ENCODE results near the gene TFDP1. TPM values are rescaled to one million over a fixed set of nuclear protein-coding genes. Genes with fewer than 3 reads are reported as not detected.

TFDP1 gene
- total RNA-seq, 1 donor from 2014 or later = 49.4 TPM

GRCh38 chr13:113589251-113589960, 4.9 kb downstream of the TFDP1 start:
- no peak overlapping the region for H3K9ac ChIP-seq (ENCODE audit: low read length)
- peaks cover 2% of the 10 kb centered on the region for H3K9me3 Mint-ChIP-seq (ENCODE audit: unreplicated experiment)
- no peak overlapping the region for H3K4me2 ChIP-seq (ENCODE audit: low read length)
- H3K4me1 Mint-ChIP-seq (ENCODE audit: low read depth, unreplicated experiment) = peaks cover 1% of the 10 kb centered on the region
- peaks cover 14% of the 10 kb centered on the region for H3K36me3 ChIP-seq (ENCODE audit: insufficient read depth, low read length)
- no peaks in the 10 kb centered on the region for H3K27me3 Mint-ChIP-seq (ENCODE audit: low read depth, unreplicated experiment)
- H3K4me1 ChIP-seq (ENCODE audit: insufficient read depth, low read length) = peaks cover 4% of the 10 kb centered on the region
- H4K20me1 ChIP-seq (ENCODE audit: insufficient read depth, low read length) = peaks cover 81% of the 10 kb centered on the region
- FAIRE-seq (no peak), DNase-seq (ENCODE audit: low read depth) (no peak)
- H3K36me3 Mint-ChIP-seq (ENCODE audit: low read depth, unreplicated experiment) = peaks cover 3% of the 10 kb centered on the region
- H3K27me3 ChIP-seq (ENCODE audit: insufficient read depth, low read length) = no peaks in the 10 kb centered on the region
- no peak overlapping the region for H3K4me3 ChIP-seq (ENCODE audit: insufficient read depth, low read depth, low read length)
- peaks cover 85% of the 10 kb centered on the region for H3K79me2 ChIP-seq (ENCODE audit: insufficient read depth, low read length)
- no peaks in the 10 kb centered on the region for H3K9me3 ChIP-seq (ENCODE audit: insufficient read depth, low read depth, low read length)
- no peak overlapping the region for H3K4me3 Mint-ChIP-seq (ENCODE audit: unreplicated experiment)
- H2AFZ ChIP-seq (ENCODE audit: low read depth, low read length) = no peak overlapping the region
- H3K27ac Mint-ChIP-seq (ENCODE audit: unreplicated experiment) = no peak overlapping the region
- no peak overlapping the region for H3K27ac ChIP-seq (ENCODE audit: low read depth, low read length)
- no peak for TF ChIP-seq EZH2 (IDR thresholded peaks at IDR 0.05; ENCODE audit: insufficient read depth, low read length)
- TF ChIP-seq CTCF (IDR thresholded peaks at IDR 0.05; ENCODE audit: insufficient read depth, low read depth, low read length) = no peak

- TF ChIP-seq CTCF (IDR thresholded peaks at IDR 0.05; ENCODE audit: insufficient read depth, low read depth, low read length) (no peak), EZH2 (IDR thresholded peaks at IDR 0.05; ENCODE audit: insufficient read depth, low read length) (no peak)
- peaks cover 2% of the 10 kb centered on the region for H3K9me3 Mint-ChIP-seq (ENCODE audit: unreplicated experiment)
- FAIRE-seq (no peak), DNase-seq (ENCODE audit: low read depth) (no peak)
- peaks cover 86% of the 10 kb centered on the region for H4K20me1 ChIP-seq (ENCODE audit: insufficient read depth, low read length)
- H3K36me3 Mint-ChIP-seq (ENCODE audit: low read depth, unreplicated experiment) = peaks cover 3% of the 10 kb centered on the region
- H3K79me2 ChIP-seq (ENCODE audit: insufficient read depth, low read length) = peaks cover 90% of the 10 kb centered on the region
- no peak overlapping the region for H3K4me3 ChIP-seq (ENCODE audit: insufficient read depth, low read depth, low read length)
- no peak overlapping the region for H3K9ac ChIP-seq (ENCODE audit: low read length)
- no peaks in the 10 kb centered on the region for H3K27me3 ChIP-seq (ENCODE audit: insufficient read depth, low read length)
- H3K4me1 Mint-ChIP-seq (ENCODE audit: low read depth, unreplicated experiment) = peaks cover 1% of the 10 kb centered on the region
- no peaks in the 10 kb centered on the region for H3K27me3 Mint-ChIP-seq (ENCODE audit: low read depth, unreplicated experiment)
- H3K27ac ChIP-seq (ENCODE audit: low read depth, low read length) = no peak overlapping the region
- peaks cover 4% of the 10 kb centered on the region for H3K4me1 ChIP-seq (ENCODE audit: insufficient read depth, low read length)
- no peak overlapping the region for H3K4me2 ChIP-seq (ENCODE audit: low read length)
- H2AFZ ChIP-seq (ENCODE audit: low read depth, low read length) = no peak overlapping the region
- peaks cover 14% of the 10 kb centered on the region for H3K36me3 ChIP-seq (ENCODE audit: insufficient read depth, low read length)
- no peaks in the 10 kb centered on the region for H3K9me3 ChIP-seq (ENCODE audit: insufficient read depth, low read depth, low read length)
- H3K4me3 Mint-ChIP-seq (ENCODE audit: unreplicated experiment) = no peak overlapping the region
- H3K27ac Mint-ChIP-seq (ENCODE audit: unreplicated experiment) = no peak overlapping the region
These were observed 5.4 kb downstream of the TFDP1 start for GRCh38 chr13:113589961-113590339.

GRCh38 chr13:113591750-113592149, 7.2 kb downstream of the TFDP1 start:
- Histone ChIP-seq H3K4me2 (ENCODE audit: low read length) (no peak overlapping the region), H3K4me1 (ENCODE audit: insufficient read depth, low read length) (no peaks in the 10 kb centered on the region), H4K20me1 (ENCODE audit: insufficient read depth, low read length) (peaks cover 90% of the 10 kb centered on the region), H3K9me3 (ENCODE audit: insufficient read depth, low read depth, low read length) (no peaks in the 10 kb centered on the region), H2AFZ (ENCODE audit: low read depth, low read length) (no peak overlapping the region), H3K36me3 (ENCODE audit: insufficient read depth, low read length) (peaks cover 6% of the 10 kb centered on the region), H3K9ac (ENCODE audit: low read length) (no peak overlapping the region), H3K27me3 (ENCODE audit: insufficient read depth, low read length) (no peaks in the 10 kb centered on the region), H3K27ac (ENCODE audit: low read depth, low read length) (no peak overlapping the region), H3K79me2 (ENCODE audit: insufficient read depth, low read length) (peaks cover 90% of the 10 kb centered on the region), H3K4me3 (ENCODE audit: insufficient read depth, low read depth, low read length) (no peak overlapping the region)
- Mint-ChIP-seq H3K4me1 (ENCODE audit: low read depth, unreplicated experiment) (peaks cover 1% of the 10 kb centered on the region), H3K27me3 (ENCODE audit: low read depth, unreplicated experiment) (no peaks in the 10 kb centered on the region), H3K36me3 (ENCODE audit: low read depth, unreplicated experiment) (peaks cover 3% of the 10 kb centered on the region), H3K27ac (ENCODE audit: unreplicated experiment) (no peak overlapping the region), H3K9me3 (ENCODE audit: unreplicated experiment) (peaks cover 2% of the 10 kb centered on the region), H3K4me3 (ENCODE audit: unreplicated experiment) (no peak overlapping the region)
- FAIRE-seq (no peak), DNase-seq (ENCODE audit: low read depth) (no peak)
- TF ChIP-seq EZH2 (IDR thresholded peaks at IDR 0.05; ENCODE audit: insufficient read depth, low read length) = no peak
- TF ChIP-seq CTCF (IDR thresholded peaks at IDR 0.05; ENCODE audit: insufficient read depth, low read depth, low read length) = no peak

Measured in astrocyte (in vitro differentiated cells and primary cell).